ENCODE measurements around the gene PARD3. TPM values are rescaled to one million over a fixed set of nuclear protein-coding genes. Genes with fewer than 3 reads are reported as not detected.

PARD3 gene
- total RNA-seq, 1 donor from 2014 or later, result 76.4 TPM

GRCh38 chr10:34473174-34474008, 341.7 kb downstream of the PARD3 start:
- H3K27me3 ChIP-seq (ENCODE audit: control insufficient read depth, insufficient read depth, low read length), result no peaks in the 10 kb centered on the region
- no peaks in the 10 kb centered on the region for H3K36me3 ChIP-seq (ENCODE audit: control insufficient read depth, insufficient read depth, low read length)
- TF ChIP-seq CTCF (IDR thresholded peaks at IDR 0.05; ENCODE audit: insufficient read depth, low read length, poor library complexity, severe bottlenecking), result no peak
- no peak overlapping the region for H3K4me3 ChIP-seq (ENCODE audit: low read depth, low read length)
- DNase-seq (ENCODE audit: low read depth), result no peak

GRCh38 chr10:34470307-34470706, 344.8 kb downstream of the PARD3 start:
- TF ChIP-seq CTCF (IDR thresholded peaks at IDR 0.05; ENCODE audit: insufficient read depth, low read length, poor library complexity, severe bottlenecking), result no peak
- no peak overlapping the region for H3K4me3 ChIP-seq (ENCODE audit: low read depth, low read length)

GRCh38 chr10:34469446-34469845, 345.6 kb downstream of the PARD3 start:
- no peaks in the 10 kb centered on the region for H3K27me3 ChIP-seq (ENCODE audit: control insufficient read depth, insufficient read depth, low read length)
- no peaks in the 10 kb centered on the region for H3K36me3 ChIP-seq (ENCODE audit: control insufficient read depth, insufficient read depth, low read length)
- no peak for DNase-seq (ENCODE audit: low read depth)
- TF ChIP-seq CTCF (IDR thresholded peaks at IDR 0.05; ENCODE audit: insufficient read depth, low read length, poor library complexity, severe bottlenecking), result no peak
- H3K4me3 ChIP-seq (ENCODE audit: low read depth, low read length), result no peak overlapping the region

More at GRCh38 chr10:34470307-34470706, 344.8 kb downstream of the PARD3 start:
- no peak for DNase-seq (ENCODE audit: low read depth)
- Histone ChIP-seq H3K27me3 (ENCODE audit: control insufficient read depth, insufficient read depth, low read length) (no peaks in the 10 kb centered on the region), H3K36me3 (ENCODE audit: control insufficient read depth, insufficient read depth, low read length) (no peaks in the 10 kb centered on the region)

GRCh38 chr10:34467902-34468301, 347.2 kb downstream of the PARD3 start:
- Histone ChIP-seq H3K4me3 (ENCODE audit: low read depth, low read length) (no peak overlapping the region), H3K27me3 (ENCODE audit: control insufficient read depth, insufficient read depth, low read length) (no peaks in the 10 kb centered on the region), H3K36me3 (ENCODE audit: control insufficient read depth, insufficient read depth, low read length) (no peaks in the 10 kb centered on the region)
- TF ChIP-seq CTCF (IDR thresholded peaks at IDR 0.05; ENCODE audit: insufficient read depth, low read length, poor library complexity, severe bottlenecking), result no peak
- no peak for DNase-seq (ENCODE audit: low read depth)

GRCh38 chr10:34467364-34467763, 347.7 kb downstream of the PARD3 start:
- DNase-seq (ENCODE audit: low read depth), result no peak
- Histone ChIP-seq H3K4me3 (ENCODE audit: low read depth, low read length) (no peak overlapping the region), H3K27me3 (ENCODE audit: control insufficient read depth, insufficient read depth, low read length) (no peaks in the 10 kb centered on the region), H3K36me3 (ENCODE audit: control insufficient read depth, insufficient read depth, low read length) (no peaks in the 10 kb centered on the region)
- no peak for TF ChIP-seq CTCF (IDR thresholded peaks at IDR 0.05; ENCODE audit: insufficient read depth, low read length, poor library complexity, severe bottlenecking)

- DNase-seq (ENCODE audit: low read depth), result no peak
- TF ChIP-seq CTCF (IDR thresholded peaks at IDR 0.05; ENCODE audit: insufficient read depth, low read length, poor library complexity, severe bottlenecking), result no peak
- Histone ChIP-seq H3K36me3 (ENCODE audit: control insufficient read depth, insufficient read depth, low read length) (no peaks in the 10 kb centered on the region), H3K27me3 (ENCODE audit: control insufficient read depth, insufficient read depth, low read length) (no peaks in the 10 kb centered on the region), H3K4me3 (ENCODE audit: low read depth, low read length) (no peak overlapping the region)
These were observed 349.4 kb downstream of the PARD3 start for GRCh38 chr10:34465678-34466077.

All from kidney epithelial cell (primary cell).